K562 (cell line): ENCODE measurements around the gene FRMPD2.

Experiments
- E2F3 ChIP-seq: fragments of 250-450 bp; sonication (Bioruptor Pico); IDR thresholded peaks from 2 replicates; pipeline ENCODE4 v1.4.0; 2020; ENCODE audit warnings: mild to moderate bottlenecking
- EP300 ChIP-seq: IDR thresholded peaks from 2 replicates; pipeline ENCODE4 v1.6.1; 2012; ENCODE audit warnings: low read length, improper control_type of control experiment
- ERF ChIP-seq: fragments of 450-650 bp; formaldehyde crosslinking; IDR thresholded peaks from 2 replicates; pipeline ENCODE4 v1.4.0; 2020; ENCODE audit warnings: mild to moderate bottlenecking, mixed read lengths
- EZH2 ChIP-seq: IDR thresholded peaks from 2 replicates; pipeline ENCODE4 v1.6.1; 2012; ENCODE audit warnings: low read depth, mild to moderate bottlenecking, inconsistent platforms, low read length, borderline replicate concordance
- HDGF ChIP-seq: fragments of 450-650 bp; IDR thresholded peaks from 2 replicates; pipeline ENCODE4 v1.6.1; 2016
- HNRNPH1 ChIP-seq: fragments of 200-400 bp; formaldehyde crosslinking; optimal IDR thresholded peaks from 2 replicates; pipeline ENCODE3; 2017; ENCODE audit warnings: low read depth, mild to moderate bottlenecking, low read length, moderate library complexity
- JUND ChIP-seq, 2 experiments: IDR thresholded peaks; 2 replicates in 1 of 2; 3 replicates in 1 of 2; pipeline ENCODE4 v1.6.1; 2011; ENCODE audit warnings: borderline replicate concordance in 2 of 2, low read depth in 2 of 2, low read length in 2 of 2, improper control_type of control experiment in 1 of 2, missing biosample characterization in 1 of 2, missing genetic modification characterization in 1 of 2, missing genetic modification reagents in 1 of 2
- TFAP4 ChIP-seq: sonication (generic); formaldehyde crosslinking; IDR thresholded peaks from 2 replicates; pipeline ENCODE4 v1.8.0; 2022; ENCODE audit warnings: missing genetic modification reagents, mild to moderate bottlenecking, moderate library complexity, borderline replicate concordance
- U2AF1 ChIP-seq: fragments of 200-400 bp; formaldehyde crosslinking; optimal IDR thresholded peaks from 2 replicates; pipeline ENCODE3; 2017; ENCODE audit warnings: mild to moderate bottlenecking, low read depth, low read length, moderate library complexity
- ZBTB2 ChIP-seq: fragments of 450-650 bp; IDR thresholded peaks from 2 replicates; pipeline ENCODE4 v1.6.1; 2016; ENCODE audit warnings: antibody characterized with exemption
- ZNF140 ChIP-seq: fragments of 250-450 bp; sonication (Bioruptor Pico); IDR thresholded peaks from 2 replicates; pipeline ENCODE4 v1.8.0; 2021; ENCODE audit warnings: moderate library complexity, mild to moderate bottlenecking, inconsistent platforms

GRCh38 chr10:48300556-48300955 lies 26.1 kb upstream of the FRMPD2 start:
- TF ChIP-seq U2AF1: no peak
- no peak for TF ChIP-seq ZNF140 (CRISPR knock-in tag)
- TF ChIP-seq ERF (CRISPR knock-in tag): no peak
- no peak for TF ChIP-seq HDGF
- TF ChIP-seq E2F3 (CRISPR knock-in tag): no peak
- no peak for TF ChIP-seq ZBTB2
- no peak for TF ChIP-seq JUND (IDR thresholded peaks at IDR 0.05; ENCODE audit: borderline replicate concordance, low read depth, low read length)
- TF ChIP-seq JUND (tag; IDR thresholded peaks at IDR 0.05; ENCODE audit: borderline replicate concordance, low read depth, low read length): no peak
- no peak for TF ChIP-seq EZH2
- TF ChIP-seq EP300: no peak
- TF ChIP-seq TFAP4 (CRISPR knock-in tag): no peak
- no peak for TF ChIP-seq HNRNPH1
